GM12874 (cell line): Measurements from ENCODE around the gene VRK3.

Source experiments
- CTCF ChIP-seq: IDR thresholded peaks from 2 replicates; pipeline ENCODE4 v1.5.1; 2011; ENCODE audit warnings: low read depth, mild to moderate bottlenecking, control low read depth, low read length, moderate library complexity; ENCODE audit not compliant: insufficient read depth

VRK3 gene

GRCh38 chr19:50000038-50000840 is 24.9 kb downstream of the VRK3 start:
- no peak for TF ChIP-seq CTCF

GRCh38 chr19:49999371-50000010 is 25.7 kb downstream of the VRK3 start:
- TF ChIP-seq CTCF: no peak

GRCh38 chr19:49997709-49998108 is 27.5 kb downstream of the VRK3 start:
- no peak for TF ChIP-seq CTCF

GRCh38 chr19:49988433-49988832 is 36.7 kb downstream of the VRK3 start:
- TF ChIP-seq CTCF: no peak

GRCh38 chr19:49988007-49988406 is 37.2 kb downstream of the VRK3 start:
- no peak for TF ChIP-seq CTCF

GRCh38 chr19:49987159-49987698 is 37.9 kb downstream of the VRK3 start:
- TF ChIP-seq CTCF: no peak

GRCh38 chr19:49986354-49986753 is 38.8 kb downstream of the VRK3 start:
- no peak for TF ChIP-seq CTCF
